Measurements from ENCODE around the gene DYNC2I2.
"Not testable (repeated sequence)": the region's sequence is repeated elsewhere in the genome, so short reads cannot be mapped to it uniquely, and the experiment has no call there.

DNA sequence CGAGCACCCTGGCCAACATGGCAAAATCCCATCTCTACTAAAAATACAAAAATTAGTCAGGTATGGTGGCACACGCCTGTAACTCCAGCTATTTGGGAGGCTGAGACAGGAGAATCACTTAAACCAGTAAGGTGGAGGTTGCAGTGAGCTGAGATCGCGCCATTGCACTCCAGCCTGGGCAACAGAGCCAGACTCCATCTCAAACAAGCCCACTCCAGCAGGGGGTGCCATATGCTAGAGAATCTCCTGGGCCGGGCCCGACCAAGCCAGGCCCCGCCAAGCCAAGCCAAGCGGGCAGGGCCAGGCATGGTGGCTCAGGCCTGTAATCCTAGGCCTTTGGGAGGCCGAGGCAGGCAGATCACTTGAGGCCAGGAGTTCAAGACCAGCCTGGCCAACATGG, 8.4 kb downstream of the DYNC2I2 start:
- not testable (repeated sequence) for TF ChIP-seq POLR2A (IDR thresholded peaks at IDR 0.05; ENCODE audit: low read depth, low read length); SMC3 (IDR thresholded peaks at IDR 0.05; ENCODE audit: low read depth, low read length); RFX5 (IDR thresholded peaks at IDR 0.05; ENCODE audit: low read depth, low read length); MAZ (IDR thresholded peaks at IDR 0.05; ENCODE audit: borderline replicate concordance, low read depth, low read length); RCOR1 (IDR thresholded peaks at IDR 0.05; ENCODE audit: insufficient replicate concordance, low read length); NFE2L2 (IDR thresholded peaks at IDR 0.05; ENCODE audit: low read depth, low read length); MXI1 (IDR thresholded peaks at IDR 0.05; ENCODE audit: borderline replicate concordance, low read depth, low read length); CHD1 (IDR thresholded peaks at IDR 0.05; ENCODE audit: low read depth, low read length)
- TF ChIP-seq, protein P1, sequence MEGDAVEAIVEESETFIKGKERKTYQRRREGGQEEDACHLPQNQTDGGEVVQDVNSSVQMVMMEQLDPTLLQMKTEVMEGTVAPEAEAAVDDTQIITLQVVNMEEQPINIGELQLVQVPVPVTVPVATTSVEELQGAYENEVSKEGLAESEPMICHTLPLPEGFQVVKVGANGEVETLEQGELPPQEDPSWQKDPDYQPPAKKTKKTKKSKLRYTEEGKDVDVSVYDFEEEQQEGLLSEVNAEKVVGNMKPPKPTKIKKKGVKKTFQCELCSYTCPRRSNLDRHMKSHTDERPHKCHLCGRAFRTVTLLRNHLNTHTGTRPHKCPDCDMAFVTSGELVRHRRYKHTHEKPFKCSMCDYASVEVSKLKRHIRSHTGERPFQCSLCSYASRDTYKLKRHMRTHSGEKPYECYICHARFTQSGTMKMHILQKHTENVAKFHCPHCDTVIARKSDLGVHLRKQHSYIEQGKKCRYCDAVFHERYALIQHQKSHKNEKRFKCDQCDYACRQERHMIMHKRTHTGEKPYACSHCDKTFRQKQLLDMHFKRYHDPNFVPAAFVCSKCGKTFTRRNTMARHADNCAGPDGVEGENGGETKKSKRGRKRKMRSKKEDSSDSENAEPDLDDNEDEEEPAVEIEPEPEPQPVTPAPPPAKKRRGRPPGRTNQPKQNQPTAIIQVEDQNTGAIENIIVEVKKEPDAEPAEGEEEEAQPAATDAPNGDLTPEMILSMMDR (conservative IDR thresholded peaks at IDR 0.05; ENCODE audit: low read depth, low read length) = peak; percentile 32; the same call in 1 of the 2 replicates
- TF ChIP-seq, protein P2, sequence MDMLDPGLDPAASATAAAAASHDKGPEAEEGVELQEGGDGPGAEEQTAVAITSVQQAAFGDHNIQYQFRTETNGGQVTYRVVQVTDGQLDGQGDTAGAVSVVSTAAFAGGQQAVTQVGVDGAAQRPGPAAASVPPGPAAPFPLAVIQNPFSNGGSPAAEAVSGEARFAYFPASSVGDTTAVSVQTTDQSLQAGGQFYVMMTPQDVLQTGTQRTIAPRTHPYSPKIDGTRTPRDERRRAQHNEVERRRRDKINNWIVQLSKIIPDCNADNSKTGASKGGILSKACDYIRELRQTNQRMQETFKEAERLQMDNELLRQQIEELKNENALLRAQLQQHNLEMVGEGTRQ (IDR thresholded peaks at IDR 0.05; ENCODE audit: low read depth, low read length) = not testable (repeated sequence)
- peak; percentile 50 for TF ChIP-seq RAD21 (IDR thresholded peaks at IDR 0.05; ENCODE audit: low read length)
- TF ChIP-seq, protein P3, sequence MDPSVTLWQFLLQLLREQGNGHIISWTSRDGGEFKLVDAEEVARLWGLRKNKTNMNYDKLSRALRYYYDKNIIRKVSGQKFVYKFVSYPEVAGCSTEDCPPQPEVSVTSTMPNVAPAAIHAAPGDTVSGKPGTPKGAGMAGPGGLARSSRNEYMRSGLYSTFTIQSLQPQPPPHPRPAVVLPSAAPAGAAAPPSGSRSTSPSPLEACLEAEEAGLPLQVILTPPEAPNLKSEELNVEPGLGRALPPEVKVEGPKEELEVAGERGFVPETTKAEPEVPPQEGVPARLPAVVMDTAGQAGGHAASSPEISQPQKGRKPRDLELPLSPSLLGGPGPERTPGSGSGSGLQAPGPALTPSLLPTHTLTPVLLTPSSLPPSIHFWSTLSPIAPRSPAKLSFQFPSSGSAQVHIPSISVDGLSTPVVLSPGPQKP (IDR thresholded peaks at IDR 0.05; ENCODE audit: borderline replicate concordance, low read depth, low read length) = not testable (repeated sequence)
